ENCODE measurements around the gene TAS2R41.

TAS2R41 gene

DNA sequence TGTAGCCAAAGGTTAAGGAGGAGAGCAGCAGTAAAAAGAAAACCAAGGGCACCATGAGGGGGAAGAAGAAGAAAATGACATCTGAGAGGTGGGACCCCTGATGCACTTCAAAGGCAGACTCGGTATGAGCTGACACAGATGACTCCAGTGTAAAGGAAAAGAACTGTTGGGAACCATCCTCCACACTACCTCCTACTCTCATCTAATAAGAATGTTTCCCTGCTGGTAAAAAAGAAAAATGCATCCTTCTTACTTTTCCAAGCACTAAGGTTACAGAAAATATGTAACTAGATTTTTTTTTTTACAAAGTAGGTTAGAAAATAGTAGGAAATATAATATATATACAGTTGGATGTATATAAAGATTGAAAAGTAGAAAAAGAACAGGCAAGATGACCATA is 16.9 kb downstream of the TAS2R41 start:
- no peak for DNase-seq

DNA sequence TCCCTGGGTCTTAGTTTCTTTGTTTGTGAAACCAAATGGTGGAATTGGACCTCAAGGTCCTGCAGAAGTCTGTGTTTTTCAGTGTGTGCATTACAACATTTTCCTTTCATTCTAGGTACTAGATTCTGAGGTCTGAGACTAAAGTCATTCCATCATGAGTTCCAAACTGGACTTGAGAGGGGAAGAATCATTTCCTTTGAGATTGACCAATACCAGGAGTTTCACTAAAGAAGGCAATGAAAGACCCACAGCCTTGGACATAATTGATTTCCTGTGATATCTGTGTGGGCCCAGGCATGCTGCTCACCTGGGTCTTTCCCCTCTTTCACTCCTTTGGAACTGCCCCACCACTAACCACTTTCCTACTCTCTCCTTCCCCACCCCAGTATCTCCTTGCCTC is 18.2 kb downstream of the TAS2R41 start:
- no peak for DNase-seq

DNA sequence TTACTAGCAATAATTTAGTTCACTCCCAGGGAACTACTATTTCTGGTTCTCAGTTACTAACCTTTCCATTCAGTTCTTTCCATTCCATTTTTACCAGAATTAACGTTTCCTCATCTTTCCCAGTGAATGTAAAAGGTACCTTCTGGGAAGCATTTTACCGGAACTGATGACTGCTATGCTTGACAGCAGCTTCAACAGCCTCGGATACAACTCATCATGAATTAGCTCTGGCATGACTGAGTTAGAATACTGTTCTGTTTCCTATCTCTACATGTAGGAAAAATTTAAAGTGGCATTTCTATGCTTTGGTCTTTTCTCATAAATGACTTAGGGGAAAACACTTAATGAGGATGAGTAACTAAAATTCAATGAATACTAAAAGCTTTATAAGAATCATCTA is 18.6 kb downstream of the TAS2R41 start:
- no peak for DNase-seq

DNA sequence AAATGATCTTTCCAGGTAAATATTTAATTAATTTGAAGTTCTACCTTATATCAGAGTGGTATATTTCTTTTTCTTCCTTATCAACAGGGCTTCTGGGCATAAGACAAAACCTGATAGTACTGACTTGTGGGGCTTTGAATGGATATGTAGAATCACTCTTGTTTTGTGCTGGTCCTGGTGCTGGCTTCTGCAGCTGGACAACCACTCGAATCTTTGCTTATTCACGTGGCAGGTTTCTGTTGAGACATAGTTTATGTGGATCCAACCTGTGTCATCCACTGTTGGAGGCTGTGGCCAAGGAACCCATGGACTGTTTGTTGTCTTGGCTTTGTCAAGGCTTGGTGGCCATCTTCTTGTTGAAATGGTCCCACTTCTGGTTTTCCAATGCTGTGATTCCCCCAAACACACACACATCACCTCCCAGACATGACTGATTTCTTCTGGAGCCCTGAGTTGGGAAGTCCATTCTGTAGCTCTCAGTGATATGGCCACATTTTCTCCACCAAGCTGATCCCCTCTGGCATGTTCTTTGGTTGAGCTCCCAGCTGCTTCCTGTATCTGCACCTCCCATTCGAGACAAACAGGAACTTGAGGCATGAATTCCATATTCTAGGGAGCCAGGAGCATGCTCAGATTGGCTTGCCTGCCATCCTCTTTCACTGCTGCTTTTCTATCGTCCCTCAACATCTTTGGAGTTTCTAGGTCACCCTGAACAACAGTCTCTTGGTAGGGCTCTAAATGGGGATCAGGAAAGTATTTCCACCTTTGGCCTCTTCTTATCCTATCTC is 19.5 kb downstream of the TAS2R41 start:
- no peak for DNase-seq

DNA sequence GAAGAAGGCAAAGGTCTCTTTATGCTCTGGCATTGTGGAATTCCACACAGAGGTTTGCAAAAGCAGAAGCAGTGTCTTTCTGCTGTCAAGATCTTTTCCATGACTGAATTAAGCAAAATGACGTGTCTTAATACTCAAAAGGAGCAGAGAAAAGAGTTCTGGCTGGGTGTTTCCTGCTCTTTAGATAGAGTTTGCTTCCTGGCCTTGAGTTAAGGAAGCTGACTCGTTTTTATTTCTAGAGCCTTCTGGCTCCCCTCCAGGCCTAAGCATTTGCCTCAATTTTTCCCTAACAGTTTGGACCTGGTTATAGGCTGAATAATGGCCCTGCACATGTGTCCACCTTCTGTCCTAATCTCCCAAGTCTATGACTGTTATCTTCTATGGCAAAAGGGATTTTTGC is 21.6 kb downstream of the TAS2R41 start:
- DNase-seq: no peak

DNA sequence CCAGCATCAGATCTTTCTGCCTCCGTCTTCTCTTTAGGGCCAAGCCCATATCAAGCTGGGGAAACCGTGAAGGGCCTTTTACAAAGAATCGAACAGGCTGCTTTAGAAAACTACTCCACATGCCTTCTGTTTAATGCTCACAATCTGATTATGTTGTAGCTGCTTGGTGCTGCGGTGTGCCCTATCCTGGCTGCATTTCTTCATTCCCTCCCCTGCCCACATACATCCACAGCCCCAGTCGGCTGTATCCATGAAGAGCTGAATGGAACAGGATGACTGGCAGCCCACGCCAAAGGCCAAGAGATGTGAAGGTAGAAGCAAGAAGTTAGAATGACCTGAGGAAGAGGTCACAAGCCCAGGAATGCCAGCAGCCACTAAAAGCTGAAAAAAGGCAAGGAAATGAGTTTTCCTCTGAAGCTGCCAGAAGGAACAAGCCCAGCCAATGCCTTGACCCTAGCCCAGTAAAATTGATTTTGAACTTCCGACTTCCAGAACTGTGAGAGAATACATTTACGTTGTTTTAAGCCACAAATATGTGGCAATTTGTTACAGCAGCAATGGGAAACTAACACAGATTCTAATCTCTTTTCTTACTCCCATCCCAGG is 22.2 kb downstream of the TAS2R41 start:
- no peak for DNase-seq

DNA sequence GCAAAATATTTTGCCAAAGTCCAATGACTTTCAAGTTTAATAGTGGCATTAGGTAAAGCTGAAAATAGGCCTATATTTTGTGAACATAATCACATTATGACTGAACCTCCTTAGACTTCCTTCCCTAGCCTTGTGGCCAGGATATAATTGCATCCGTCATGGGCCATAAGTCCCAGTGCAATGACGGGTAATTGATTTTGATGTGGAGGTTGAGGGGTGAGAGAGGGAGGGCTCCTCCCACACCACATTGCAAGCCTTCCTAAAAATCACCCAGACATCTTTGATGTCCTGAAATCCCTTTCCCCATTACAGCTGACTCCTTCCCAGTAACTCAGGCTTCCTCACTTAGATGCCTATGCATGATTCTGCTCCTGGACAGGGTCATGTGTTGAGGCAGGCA is 25.6 kb downstream of the TAS2R41 start:
- DNase-seq: no peak

DNA sequence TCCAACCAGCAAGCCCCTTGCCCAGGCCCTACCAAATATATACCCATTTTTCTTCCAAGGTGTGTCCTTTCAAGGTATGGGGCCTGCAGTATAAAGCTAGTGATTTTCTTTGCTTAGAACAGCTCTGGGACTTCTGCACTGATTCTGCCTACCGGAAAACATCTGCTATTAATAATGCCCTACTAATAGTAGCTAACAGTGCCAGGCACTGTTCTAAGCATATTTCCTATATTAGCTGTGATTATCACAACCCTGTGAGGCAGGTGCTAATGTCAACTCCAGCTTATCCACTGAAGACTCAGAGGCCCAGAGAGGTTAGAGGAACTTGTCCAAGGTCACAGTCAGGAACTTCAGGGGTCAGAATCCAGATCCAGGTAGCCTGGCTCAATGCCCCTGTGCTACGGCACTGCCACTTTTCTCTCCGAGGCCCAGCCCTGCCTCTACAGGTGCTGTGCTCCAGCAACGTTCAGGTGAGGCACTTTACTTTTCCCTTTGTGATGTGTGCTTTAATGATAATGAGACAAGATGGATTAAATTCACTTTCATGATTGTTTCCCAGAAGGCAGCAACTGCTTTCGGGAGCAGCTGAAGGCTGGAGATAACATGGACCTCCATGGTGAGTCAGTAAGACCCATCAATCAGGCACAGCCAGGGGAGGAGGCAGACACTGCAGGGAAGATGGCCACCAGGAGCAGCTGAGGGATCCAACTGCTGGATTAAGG is 26.7 kb downstream of the TAS2R41 start:
- DNase-seq: no peak

DNA sequence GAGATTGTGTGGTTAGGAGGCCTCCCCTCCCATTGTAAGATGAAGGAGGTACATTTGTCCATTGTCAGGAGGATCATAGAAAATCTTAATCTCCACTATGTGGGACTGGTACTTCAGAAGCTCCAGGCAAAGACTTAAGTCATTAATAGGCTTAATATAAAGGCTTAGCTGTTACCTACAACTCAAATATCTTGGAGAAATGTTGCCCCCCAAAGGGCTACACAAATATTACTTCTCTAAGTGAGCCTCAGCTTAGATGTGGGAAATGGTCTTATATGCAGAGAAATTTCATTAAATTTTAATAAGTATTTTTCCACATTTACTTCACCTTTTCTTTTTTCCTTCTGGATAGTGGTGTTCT is 27.2 kb downstream of the TAS2R41 start:
- DNase-seq: no peak

DNA sequence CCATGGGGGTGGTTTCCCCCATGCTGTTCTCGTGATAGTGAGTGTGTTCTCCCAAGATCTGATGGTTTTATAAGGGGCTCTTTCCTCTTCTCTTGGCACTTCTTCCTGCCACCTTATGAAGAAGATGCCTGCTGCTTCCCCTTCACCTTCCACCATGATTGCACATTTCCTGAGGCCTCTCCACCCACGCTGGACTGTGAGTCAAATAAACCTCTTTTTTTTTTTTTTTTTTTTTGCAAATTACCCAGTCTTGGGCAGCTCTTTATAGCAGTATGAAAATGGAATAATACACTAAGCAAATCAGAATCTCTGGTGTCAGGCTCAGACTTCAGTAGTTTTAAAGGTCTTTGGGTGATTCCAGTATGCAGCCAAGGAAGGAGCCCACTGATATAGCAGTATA is 28.2 kb downstream of the TAS2R41 start:
- no peak for DNase-seq

DNA sequence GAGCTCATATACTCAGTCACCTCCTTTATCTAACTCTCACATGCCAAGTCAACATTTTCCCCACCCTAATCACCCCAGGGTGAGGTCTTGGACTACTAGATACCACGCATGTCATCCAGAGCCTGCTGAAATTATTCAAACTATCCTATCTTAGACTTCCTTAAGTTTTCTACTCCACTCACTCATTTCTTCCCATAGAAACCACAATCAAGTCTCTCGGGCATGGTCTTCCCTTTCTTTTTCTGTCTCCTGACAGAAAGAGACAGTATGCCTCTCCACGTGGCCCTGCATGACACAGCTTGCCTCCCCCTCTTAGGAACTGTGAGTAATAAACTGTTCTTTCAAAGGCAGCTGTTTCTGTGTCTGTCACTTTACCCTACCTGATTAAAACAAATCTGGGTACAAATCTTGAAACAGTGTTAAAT is 29.4 kb downstream of the TAS2R41 start:
- DNase-seq: no peak

DNA sequence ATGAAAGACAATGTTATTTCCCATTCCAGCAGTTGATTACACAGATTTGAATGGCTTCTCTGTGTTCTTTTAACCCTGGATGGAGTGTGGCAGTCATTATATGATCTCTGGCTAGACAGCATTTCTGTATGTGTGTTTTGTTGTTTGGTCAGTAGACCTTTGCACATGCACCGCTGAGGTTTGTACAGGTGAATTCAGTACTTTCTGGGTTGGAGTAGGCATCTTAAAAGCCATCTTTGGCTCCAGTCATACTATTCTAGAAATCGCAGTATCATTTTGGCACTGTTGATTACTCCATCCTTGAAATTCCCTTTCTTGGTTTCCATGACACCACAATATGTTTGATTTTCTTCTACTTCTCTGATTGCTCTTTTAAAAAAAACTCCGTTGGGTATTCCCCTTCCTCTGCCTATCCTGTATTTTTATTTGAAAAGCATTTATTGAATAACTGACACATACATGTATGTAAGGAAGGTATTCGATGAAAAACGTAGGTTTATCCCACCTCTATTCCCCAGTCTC is 29.9 kb downstream of the TAS2R41 start:
- DNase-seq: no peak

DNA sequence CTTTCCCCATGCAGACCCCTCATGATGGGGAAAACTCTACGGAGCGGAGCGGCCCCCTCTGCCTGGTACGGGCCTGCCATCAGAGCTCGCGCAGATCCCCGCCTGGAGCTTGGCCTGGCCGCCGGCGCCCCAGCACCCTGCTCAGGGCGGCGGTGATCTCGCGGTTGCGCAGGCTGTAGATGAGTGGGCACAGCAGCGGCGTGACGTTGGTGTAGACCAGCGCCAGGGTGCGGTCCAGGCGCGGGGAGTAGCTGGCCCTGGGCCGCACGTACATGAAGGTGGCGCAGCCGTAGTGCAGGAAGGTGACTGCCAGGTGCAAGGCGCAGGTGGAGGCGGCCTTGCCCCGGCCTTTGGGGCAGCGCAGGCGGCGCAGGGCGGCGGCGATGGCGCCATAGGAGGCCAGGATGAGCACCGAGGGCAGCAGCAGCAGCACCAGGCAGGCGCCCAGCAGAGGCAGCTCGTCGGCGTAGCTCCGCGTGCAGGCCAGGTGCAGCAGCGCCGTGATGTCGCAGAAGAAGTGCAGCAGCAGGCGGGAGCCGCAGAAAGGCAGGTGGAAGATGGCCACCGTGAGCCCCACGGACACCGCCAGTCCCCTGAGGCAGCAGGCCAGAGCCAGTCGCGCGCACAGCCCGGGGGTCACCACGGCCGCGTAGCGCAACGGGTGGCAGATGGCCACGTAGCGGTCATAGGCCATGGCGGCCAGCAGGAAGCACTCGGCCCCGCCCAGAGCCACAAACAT is 33.4 kb downstream of the TAS2R41 start:
- no peak for DNase-seq

DNA sequence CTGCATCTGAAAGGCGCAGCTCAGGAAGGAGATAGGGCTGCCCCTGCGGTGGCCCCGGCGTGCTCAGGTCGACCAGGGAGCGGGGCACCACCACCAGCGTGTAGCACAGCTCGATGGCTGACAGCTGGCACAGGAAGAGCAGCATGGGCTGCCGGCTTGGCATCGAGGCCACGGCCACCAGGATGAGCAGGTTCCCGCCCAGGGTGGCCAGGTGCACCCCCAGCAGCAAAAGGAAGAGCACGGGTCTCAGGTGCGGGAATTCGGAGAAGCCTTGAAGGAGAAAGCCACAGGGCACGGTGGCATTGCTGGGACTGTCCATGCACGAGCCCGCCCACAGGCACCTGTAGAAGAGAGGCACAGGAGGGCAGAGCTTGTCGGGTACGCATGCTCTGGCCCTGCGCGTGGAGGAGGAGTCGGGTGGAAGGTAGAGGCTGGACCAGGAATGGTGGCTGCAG is 33.9 kb downstream of the TAS2R41 start:
- no peak for DNase-seq

DNA sequence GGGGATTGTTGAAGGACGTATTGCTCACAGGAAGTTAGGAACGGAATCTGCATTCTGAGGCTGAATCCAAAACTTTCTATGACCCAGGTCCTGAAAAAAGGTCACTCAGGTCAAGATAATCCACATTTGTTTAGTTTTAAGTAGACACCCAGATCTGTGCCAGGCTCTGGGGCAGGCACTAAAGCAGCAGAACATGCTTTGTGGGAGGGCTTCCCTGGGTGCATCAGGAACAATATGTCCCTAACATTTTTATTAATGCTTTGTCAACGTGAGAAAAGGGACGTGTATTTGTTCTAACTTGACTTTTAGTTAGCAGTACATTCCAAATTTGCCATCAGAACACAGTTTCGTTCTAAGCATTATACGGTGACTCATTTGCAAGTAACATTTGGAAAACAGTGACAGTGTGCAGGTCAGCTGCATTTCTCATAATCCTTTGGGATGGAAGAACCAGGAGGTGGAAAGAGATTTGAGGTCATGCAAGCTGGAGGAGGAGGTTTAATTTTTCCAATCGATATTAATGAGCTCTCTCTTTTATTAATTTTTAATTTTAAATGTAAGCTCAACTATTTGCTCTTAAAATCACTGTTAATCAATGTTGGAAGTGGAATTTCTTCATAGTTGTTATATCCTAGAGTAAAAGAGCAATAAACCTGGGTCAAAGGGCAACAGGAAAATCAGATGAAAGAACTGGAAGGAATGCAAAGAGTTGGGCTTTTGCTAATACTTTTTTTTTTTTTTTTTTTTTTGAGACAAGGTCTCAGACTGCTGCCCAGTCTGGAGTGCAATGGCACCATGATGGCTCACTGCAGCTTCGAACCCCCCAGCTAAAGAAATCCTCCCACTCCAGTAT is 35.0 kb downstream of the TAS2R41 start:
- DNase-seq: no peak

DNA sequence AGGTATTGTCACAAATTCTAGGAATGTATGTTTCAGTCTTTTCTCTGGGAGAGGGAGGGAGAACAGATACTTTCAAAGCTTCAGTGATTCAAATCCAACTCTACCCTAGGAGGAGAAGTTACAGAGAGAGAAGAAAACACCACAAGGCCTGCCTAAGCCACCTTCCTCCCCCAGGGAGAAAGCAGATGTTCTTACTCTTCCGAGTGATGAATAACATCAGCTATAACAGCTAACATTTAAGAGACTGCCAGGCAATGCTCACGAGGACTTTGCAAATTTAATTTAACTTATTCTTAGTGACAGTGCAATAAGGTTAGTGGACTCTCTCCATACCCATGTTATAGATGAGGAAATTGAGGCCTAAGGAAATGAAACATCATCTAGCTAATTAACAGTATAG is 36.8 kb downstream of the TAS2R41 start:
- DNase-seq: no peak

DNA sequence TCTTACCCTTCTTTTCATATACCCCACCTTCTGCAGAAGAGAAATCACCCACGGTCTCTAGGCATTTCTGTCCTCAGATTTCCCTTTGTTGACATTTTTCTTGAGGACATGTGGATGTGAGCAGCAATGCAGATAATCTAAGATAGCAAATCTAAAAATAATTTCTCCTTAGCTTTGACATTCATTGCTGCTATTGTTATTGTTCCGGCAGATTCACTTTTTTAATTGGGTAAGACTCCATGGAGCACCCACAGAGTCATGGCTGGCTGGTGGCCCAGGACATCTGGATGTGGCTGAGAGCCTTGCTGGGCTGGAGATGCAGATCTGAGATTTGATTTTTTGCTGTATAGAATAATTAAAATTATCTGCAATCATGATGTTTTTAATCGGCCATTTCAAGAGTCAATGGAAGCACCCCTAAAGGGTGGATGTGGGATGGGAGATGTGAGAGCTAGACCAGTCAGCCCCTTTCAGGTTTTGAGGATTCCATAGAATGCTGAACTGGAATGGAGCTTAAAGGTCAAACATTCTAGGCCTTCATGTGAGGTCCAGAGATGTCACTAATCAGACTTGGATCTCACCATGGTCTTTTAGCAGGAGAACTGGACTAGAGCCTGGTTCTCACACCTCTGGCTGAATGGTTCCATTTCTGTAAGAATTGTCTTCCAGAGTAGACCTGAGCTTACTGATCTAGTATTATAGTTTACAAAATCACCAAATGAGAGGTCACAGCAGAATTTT is 37.5 kb downstream of the TAS2R41 start:
- no peak for DNase-seq

DNA sequence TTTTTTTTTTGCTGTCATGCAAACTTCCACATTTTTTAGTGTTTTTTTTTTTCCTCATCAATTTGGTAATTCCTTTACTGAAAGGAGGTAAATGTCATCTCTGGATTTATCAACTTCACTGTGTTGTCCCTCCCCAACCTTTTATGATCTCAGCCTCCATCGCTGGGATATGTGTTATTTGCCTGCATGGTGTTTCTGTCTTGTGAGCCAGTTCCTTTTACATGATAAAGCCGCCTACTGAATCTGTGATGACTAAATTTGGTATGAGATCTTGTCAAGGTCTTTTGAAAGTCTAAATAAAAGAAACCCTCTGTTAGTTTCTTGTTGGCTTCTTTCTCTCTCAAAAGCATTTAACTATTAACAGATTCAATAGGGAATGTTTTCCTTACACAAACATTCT is 39.3 kb downstream of the TAS2R41 start:
- DNase-seq: no peak

DNA sequence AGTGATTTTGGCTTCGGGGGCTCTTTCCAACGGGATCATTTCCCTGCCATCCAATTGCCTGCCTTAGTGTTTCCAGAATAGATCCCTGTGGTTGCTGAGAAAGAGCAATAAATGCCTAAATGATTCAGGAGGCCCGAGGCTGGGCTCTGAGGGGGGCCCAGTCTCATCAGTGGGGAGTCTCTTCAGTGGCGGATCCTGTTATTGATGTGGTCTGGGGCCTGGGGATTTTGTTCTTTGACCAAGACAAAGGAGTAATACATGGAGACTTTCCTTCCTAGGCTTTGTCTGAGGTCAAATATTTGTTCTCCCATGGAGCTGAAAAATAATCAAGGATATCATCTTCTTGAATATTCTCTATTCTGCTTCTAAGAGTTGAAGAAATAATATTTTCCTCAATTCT is 40.8 kb downstream of the TAS2R41 start:
- DNase-seq: no peak

DNA sequence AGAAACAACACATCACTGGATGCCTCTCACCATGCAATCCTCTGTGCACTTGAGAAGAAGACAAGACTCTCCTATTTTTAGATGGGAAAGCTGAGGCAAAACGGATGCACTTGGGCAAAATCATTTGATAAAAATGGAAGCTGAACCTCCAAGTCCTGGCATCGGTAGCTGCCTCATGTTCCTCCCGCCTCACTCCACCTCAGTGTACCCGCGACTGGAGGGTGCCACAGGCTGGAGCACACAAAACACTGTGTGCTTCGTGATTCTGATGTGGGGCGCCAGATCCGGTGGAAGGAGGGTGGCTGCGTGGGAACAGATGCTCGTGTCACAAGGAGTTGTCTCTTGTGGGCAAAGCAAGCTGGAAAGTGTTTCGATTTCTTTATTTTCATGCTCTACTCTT is 41.3 kb downstream of the TAS2R41 start:
- DNase-seq: no peak

DNA sequence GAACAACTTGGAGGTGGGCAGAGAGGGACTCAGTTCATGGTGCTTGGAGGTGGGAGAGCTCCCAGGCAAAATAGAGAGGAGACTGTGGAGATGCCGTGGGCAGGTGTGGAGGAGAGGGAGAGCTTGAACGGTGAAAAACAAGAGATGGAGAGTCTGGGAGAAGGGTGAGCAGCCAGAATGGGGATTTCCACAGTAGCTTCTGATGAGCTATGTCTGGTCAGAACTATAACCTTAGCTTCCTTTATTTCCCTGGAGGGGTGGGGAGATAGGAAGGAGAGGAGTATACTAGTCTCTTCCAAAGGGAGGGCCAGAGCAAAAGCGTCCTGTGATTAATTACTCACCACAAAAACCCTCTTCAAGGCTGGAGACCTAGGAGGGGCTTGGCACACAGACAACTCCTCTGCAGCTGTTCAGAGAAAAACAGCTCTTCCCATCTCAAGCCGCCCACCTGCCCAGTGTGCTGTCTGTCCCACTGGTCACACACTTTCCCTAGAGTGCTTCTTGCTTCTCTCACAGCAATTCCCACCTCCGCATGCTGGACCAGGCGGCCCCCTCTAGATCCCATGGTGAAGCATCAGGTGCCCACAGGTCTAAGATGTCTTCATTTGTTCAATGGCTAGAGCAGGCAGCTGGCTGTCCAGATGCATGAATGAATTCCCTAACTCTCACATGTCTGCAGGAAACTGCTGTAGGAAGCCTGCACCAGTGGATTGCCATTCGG is 41.9 kb downstream of the TAS2R41 start:
- peak; percentile 60 for DNase-seq
